GM12892 (cell line): ENCODE measurements around the gene GALNT2.
A peak's percentile ranks its signal among the peaks of the same experiment; 100 is the strongest.

ENCODE experiments used
- DNase-seq: peaks from one replicate; pipeline ENCODE4 v3.0.0; 2011; ENCODE audit not compliant: insufficient read length
- FAIRE-seq: peaks from 2 replicates; lab custom pipeline; 2011; peaks lifted over from hg19 to GRCh38; lab: Jason Lieb, UNC
- POLR2A ChIP-seq: IDR thresholded peaks from 2 replicates; pipeline ENCODE4 v1.6.1; 2011; ENCODE audit warnings: low read depth, low read length, control low read depth
- POLR2AphosphoS5 ChIP-seq: IDR thresholded peaks from 2 replicates; pipeline ENCODE4 v1.6.1; 2011; ENCODE audit warnings: low read depth, low read length, control low read depth
- TAF1 ChIP-seq: IDR thresholded peaks from 2 replicates; pipeline ENCODE4 v1.6.1; 2011; ENCODE audit warnings: low read depth, mild to moderate bottlenecking, control low read depth, low read length, borderline replicate concordance

GALNT2 gene

DNA sequence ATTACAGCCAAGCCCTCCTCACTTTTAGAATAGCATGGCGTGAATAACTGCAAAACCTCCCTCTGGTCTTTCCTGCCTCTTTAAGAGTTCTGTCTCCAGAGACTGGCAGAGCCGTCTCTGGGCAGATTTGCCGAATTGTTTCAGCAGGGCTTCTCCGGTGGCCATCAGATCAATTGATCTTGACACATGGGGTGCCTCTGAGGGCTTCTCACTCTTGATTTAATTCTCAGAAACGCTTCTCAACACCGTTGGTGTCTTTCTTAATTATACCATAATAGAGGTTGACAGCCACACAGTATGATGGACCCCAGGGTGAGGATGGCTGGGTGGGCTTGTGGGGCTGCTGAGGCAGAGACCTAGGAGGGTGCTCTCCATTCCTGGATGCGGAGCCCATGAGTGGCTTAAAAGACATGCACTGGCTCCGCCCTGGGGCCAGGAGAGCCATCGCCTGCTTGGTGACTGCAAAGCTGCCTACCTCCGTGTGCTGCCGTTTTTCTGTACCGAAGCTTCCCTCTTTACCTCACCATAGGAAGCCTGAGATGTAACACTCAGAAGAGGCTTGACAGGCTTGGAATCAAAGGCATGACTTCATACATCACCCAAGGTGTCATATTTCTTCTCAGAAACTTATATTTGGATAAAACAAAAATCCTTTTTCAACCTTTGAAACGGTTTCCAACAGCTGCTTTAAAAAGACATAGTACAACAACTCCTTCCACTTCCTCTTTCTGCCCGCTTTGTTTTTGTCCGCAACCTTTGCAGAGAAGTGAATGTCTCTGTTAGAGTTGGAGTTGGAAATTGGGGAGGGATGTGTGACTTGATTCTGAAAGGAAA is 82.9 kb downstream of the GALNT2 start:
- peak; percentile 91 for FAIRE-seq

DNA sequence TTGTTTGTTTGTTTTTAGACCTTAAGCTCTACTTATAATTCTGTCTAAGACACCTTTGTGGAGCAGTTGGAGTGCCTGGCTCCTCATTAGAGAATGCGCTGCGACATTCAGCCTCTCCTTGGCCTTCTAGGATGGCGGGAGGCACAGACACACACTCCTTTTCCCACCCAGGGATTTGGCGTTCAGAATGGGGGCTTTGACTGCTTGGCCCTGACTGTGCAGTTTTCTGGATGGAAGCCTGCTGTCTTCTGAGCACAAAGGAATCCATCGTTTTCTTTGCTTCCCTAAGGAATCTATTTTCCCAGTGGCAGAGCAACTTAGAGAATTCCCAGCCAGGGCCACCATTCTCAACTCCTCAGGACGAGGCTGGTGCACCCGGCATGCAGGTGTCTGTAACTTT is 83.6 kb downstream of the GALNT2 start:
- DNase-seq (no peak), FAIRE-seq (no peak)
- TF ChIP-seq POLR2A (no peak), POLR2AphosphoS5 (no peak), TAF1 (no peak)

More for the DNA sequence above, 82.9 kb downstream of the GALNT2 start:
- TF ChIP-seq POLR2A (no peak), POLR2AphosphoS5 (no peak), TAF1 (no peak)
- peak; percentile 38 for DNase-seq

DNA sequence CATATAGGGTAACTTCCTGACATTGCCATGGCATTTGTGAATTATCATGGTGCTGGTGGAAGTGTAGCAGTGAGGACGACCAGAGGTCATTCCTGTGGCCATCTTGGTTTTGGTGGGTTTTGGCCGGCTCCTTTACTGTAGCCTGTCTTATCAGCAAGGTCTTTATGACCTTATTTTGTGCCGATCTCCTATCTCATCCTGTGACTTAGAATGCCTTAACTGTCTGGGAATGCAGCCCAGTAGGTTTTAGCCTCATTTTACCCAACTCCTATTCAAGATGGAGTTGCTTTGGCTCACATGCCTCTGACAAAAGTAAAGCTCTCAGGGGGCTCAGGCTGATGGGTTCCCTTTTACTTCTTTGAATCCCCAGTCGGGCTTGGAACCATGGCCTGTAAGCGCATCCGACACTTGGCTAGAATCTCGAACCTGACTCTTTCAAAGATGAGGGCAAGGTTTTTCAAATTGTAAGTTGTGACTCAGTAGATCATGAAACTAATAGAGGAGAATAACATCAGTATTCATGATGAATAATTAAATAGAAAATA is 85.0 kb downstream of the GALNT2 start:
- no peak for TF ChIP-seq TAF1
- no peak for DNase-seq
- no peak for FAIRE-seq

DNA sequence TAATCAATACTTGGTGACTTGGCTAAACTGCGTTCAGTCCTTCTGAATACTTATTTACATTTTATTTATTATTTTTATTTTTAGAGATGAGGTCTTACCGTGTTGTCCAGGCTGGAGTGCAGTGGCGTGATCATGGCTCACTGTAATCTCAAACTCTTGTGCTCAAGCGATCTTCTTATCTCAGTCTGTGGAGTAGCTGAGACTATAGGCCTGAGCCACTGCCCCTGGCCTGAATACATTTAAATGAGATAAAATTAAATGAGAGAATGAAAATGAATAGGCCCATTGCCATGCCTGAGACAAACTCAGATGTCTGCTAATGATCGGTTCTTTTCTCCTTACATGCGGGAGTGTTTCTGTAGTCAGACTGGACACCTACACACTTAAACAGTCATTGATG is 86.0 kb downstream of the GALNT2 start:
- no peak for DNase-seq
- TF ChIP-seq POLR2A = no peak
- FAIRE-seq = no peak

DNA sequence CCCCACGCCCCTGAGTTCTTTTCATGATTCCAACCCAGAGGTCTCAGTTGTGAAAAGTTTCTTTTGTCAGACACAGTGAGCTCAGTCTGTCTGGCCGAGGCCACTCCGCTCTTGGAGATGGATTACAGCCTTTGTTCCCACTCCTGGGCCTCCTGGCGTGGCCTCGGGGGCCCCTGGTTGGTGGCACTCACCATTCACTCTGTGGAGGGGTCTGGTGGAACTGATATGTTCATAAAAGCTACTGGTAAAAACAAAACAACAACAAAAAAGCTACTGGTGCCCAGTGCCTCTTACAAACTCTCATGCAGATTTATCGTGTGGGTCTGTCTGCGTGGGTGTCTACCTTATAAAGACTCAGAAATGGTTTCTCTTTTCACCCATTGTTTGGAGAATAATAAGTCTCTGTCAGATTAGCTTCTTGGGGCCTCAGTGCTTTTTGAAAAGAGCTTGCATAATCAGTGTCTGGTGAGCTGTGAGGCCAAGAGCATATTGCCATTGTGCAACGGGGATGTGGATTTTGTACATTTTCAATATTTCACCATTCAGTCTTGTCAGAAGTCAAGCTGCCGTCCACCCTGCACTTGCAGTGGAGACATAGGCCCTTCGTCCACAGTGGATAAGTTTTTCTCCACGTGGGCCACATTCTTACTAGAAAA is 86.7 kb downstream of the GALNT2 start:
- FAIRE-seq = no peak
- no peak for TF ChIP-seq POLR2A
- TF ChIP-seq TAF1 = no peak
- TF ChIP-seq POLR2AphosphoS5 = no peak
- DNase-seq = no peak

DNA sequence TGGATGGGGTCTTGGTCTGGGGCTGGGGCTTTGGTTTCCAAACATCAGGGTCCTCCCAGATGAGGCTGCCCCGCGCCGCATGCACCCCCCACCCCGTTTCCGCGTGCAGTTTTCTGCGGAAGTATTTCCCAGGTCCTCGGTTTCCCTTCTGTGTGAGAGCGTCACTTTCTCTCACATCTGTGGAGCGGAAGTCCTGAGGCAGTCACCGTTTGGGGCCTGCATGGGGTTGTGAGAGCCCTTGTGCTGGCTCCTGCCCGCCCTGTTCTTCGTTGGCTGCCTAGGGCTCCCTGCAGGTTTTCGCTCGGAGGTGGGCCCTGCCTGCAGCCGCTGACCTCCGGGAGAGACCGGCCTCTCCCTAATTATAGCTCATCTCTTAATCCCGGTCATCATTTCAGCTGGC is 88.0 kb downstream of the GALNT2 start:
- TF ChIP-seq POLR2A (no peak), TAF1 (no peak), POLR2AphosphoS5 (no peak)
- FAIRE-seq = no peak

DNA sequence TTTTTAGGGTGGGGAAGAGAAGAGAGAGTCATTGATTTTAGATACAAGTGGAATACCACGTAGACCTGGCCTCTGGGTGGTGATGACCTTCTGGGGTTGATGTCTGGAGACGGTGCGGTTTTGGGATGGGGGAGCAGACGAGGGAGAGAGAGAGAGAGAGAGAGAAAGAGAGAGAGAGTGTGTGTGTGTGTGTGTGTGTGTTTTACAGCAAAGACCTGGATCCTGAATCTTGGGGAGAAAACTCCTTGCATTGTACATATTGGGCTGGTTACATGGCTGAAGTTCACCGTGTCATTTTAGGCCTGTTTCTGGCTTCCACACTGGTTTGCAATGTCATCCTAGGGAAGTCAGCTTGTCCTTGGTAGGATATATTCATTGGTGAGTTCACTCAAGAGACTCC is 89.0 kb downstream of the GALNT2 start:
- no peak for DNase-seq
- no peak for TF ChIP-seq POLR2AphosphoS5
- TF ChIP-seq POLR2A = no peak
- FAIRE-seq = no peak

More for the DNA sequence above, 88.0 kb downstream of the GALNT2 start:
- DNase-seq = no peak

DNA sequence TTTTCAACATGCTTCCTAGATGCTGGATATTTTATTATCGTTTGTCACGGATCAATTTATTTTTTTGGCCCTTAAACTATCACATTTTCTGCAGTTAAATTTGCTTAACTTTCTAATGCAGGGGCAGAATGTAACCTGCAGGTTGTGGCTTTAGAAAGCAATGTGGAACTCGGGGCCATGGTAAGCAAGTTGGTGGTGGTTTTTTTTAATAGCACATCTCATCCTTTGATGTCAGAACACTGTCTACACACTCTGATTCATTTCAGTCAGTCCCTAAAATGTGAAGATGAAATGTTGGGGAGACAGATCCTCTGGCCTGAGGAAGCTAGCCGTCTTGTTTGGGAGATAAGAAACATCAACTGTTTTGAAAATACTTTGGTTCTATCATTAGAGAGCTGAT is 89.5 kb downstream of the GALNT2 start:
- FAIRE-seq = no peak
- DNase-seq = no peak

DNA sequence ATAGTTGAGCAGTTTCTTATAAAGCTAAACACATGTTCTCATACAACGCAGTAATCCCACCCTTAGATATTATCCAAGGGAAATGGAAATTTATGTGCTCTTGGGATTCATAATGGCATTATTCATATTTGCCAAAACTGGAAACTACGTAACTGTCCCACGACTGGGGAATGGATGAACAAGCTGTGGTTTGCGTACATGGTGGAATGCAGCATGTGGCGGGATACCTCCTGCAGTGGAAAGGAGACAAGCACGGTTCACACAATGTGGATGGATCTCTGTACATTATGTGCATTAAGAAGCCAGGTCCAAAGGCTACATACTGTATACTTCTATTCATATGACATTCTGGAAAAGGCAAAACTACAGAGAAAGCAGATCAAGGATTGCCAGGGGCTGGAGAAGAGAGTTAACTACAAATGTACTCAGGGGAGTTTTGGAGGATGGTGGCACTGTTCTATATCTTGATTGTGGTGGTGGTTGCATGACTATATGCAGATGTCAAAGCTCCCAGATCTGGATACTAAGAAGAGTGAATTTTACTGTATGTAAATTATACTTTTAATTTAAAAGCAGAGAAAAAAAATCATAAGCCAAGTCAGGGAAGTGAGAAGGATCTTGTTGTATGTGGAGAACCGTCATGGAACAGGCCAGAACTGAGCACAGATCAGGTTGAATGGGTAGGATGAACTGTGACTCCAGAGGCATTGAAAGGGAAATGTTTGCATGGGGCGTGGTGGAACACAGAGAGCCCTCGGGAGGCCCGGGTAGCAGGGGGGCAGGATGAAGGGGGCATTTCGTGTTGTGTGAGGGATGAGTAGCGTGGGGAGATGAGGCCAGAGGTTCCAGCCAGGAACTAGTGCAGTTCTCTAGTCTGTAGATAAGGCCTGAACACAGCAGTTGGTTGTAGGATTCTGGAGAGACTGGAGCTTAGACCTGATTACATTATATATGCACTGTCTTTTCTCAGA is 90.7 kb downstream of the GALNT2 start:
- DNase-seq = no peak
- TF ChIP-seq POLR2A (no peak), POLR2AphosphoS5 (no peak), TAF1 (no peak)
- FAIRE-seq = no peak

More for the DNA sequence above, 89.5 kb downstream of the GALNT2 start:
- TF ChIP-seq TAF1 (no peak), POLR2A (no peak), POLR2AphosphoS5 (no peak)

DNA sequence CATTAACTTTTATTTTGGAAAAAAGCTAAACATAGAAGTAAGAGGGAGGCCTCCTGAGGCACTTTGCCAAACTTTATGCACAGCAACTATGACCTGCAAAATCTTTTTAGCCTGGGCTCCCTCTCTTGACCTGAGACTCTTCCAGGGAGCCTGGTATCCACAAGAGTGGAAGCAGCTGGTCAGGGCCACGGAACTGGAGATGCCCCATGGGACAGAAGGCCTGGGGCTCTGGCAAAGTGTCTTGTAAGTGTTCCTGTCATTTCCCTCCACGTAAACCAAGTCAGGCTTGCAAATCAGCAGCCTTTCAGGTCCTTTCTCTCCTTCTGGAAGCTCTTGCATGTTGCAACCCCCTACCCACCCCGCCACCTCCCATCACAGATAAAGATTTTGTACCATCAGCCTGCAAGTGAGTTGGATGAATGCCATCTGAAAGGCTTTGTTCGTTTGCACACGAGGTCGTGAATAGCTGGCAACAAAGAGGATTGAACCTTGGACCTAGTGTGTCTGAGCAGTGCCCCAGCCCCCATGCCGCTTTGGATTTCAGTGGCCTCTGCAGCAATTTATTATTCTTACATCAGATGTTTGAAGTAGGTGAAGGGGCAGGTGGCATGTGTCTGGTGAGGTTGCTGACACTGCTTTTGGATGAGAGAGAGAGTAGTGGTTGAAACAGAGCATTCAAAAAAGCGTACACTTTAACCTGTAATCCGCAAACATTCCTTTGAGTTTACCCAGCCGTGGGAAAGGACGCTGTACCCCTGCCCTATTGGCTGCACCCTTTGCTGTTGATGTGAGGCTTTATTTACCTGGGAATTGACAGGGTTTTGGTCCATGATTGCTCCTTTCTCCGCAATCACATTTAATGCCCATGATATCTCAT is 91.6 kb downstream of the GALNT2 start:
- DNase-seq (no peak), FAIRE-seq (no peak)
- TF ChIP-seq POLR2AphosphoS5 (no peak), POLR2A (no peak), TAF1 (no peak)
